ENCODE data around the gene PPP1R13B.

GRCh38 chr14:103735439-103735814 is 111.9 kb downstream of the PPP1R13B start:
- TF ChIP-seq YY1 (IDR thresholded peaks at IDR 0.05; ENCODE audit: insufficient read depth, insufficient read length) (no peak), SUZ12 (IDR thresholded peaks at IDR 0.05; ENCODE audit: extremely low read depth, insufficient read depth, insufficient read length) (no peak), ZNF274 (IDR thresholded peaks at IDR 0.05; ENCODE audit: low read depth, low read length) (no peak)
